HL-60 (cell line): Measurements from ENCODE around the gene NECTIN2.

Experiments
- GABPA ChIP-seq: IDR thresholded peaks from 2 replicates; pipeline ENCODE4 v1.6.1; 2012; ENCODE audit warnings: low read depth
- POLR2AphosphoS5 ChIP-seq: IDR thresholded peaks from 2 replicates; pipeline ENCODE4 v1.6.1; 2012; ENCODE audit warnings: low read depth
- SPI1 ChIP-seq: IDR thresholded peaks from 2 replicates; pipeline ENCODE4 v1.6.1; 2012; ENCODE audit warnings: low read depth, mild to moderate bottlenecking, borderline replicate concordance
- TF ChIP-seq, protein P1 (sequence below): IDR thresholded peaks from one replicate; pipeline ENCODE4 v1.5.1; 2011; ENCODE audit warnings: low read length, control low read depth, inconsistent platforms; ENCODE audit not compliant: insufficient read depth
- TF ChIP-seq, protein P2 (sequence below): IDR thresholded peaks from 2 replicates; pipeline ENCODE4 v1.6.1; 2012; ENCODE audit warnings: low read depth; ENCODE audit not compliant: insufficient replicate concordance

DNA sequence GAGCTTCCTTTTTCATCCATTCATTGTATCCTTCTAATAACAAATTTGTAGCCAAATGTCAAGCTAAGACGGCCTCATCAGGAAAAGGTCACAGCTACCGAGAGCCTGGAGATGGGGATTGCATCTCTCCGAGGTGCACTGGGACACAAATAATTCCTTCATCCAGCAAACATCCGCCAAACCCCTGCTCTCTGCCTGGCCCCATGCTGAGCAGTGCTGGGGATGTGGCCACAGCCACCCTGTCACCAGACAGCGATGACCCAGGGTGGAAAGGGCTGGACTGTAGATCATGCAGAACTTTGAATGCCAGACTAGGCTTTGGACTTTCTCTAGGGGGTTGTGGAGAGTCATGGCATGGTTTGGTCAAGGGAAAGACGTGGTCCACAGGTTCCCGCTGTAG lies 46.8 kb downstream of the NECTIN2 start:
- no peak for TF ChIP-seq POLR2AphosphoS5
- TF ChIP-seq, protein P1, sequence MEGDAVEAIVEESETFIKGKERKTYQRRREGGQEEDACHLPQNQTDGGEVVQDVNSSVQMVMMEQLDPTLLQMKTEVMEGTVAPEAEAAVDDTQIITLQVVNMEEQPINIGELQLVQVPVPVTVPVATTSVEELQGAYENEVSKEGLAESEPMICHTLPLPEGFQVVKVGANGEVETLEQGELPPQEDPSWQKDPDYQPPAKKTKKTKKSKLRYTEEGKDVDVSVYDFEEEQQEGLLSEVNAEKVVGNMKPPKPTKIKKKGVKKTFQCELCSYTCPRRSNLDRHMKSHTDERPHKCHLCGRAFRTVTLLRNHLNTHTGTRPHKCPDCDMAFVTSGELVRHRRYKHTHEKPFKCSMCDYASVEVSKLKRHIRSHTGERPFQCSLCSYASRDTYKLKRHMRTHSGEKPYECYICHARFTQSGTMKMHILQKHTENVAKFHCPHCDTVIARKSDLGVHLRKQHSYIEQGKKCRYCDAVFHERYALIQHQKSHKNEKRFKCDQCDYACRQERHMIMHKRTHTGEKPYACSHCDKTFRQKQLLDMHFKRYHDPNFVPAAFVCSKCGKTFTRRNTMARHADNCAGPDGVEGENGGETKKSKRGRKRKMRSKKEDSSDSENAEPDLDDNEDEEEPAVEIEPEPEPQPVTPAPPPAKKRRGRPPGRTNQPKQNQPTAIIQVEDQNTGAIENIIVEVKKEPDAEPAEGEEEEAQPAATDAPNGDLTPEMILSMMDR, result no peak
- TF ChIP-seq SPI1, result no peak
- TF ChIP-seq, protein P2, sequence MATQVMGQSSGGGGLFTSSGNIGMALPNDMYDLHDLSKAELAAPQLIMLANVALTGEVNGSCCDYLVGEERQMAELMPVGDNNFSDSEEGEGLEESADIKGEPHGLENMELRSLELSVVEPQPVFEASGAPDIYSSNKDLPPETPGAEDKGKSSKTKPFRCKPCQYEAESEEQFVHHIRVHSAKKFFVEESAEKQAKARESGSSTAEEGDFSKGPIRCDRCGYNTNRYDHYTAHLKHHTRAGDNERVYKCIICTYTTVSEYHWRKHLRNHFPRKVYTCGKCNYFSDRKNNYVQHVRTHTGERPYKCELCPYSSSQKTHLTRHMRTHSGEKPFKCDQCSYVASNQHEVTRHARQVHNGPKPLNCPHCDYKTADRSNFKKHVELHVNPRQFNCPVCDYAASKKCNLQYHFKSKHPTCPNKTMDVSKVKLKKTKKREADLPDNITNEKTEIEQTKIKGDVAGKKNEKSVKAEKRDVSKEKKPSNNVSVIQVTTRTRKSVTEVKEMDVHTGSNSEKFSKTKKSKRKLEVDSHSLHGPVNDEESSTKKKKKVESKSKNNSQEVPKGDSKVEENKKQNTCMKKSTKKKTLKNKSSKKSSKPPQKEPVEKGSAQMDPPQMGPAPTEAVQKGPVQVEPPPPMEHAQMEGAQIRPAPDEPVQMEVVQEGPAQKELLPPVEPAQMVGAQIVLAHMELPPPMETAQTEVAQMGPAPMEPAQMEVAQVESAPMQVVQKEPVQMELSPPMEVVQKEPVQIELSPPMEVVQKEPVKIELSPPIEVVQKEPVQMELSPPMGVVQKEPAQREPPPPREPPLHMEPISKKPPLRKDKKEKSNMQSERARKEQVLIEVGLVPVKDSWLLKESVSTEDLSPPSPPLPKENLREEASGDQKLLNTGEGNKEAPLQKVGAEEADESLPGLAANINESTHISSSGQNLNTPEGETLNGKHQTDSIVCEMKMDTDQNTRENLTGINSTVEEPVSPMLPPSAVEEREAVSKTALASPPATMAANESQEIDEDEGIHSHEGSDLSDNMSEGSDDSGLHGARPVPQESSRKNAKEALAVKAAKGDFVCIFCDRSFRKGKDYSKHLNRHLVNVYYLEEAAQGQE, result no peak
- TF ChIP-seq GABPA, result no peak
